NCI-H1694 treated with DMSO at 0.1 percent for 48 hours (cell line): ENCODE measurements around the gene CPSF7.

Experiments
- DNase-seq: peaks from one replicate; lab custom pipeline; 2025; lab: John Stamatoyannopoulos, UW

CPSF7 gene

GRCh38 chr11:61357233-61357893 is 72.4 kb downstream of the CPSF7 start:
- DNase-seq = no peak

DNA sequence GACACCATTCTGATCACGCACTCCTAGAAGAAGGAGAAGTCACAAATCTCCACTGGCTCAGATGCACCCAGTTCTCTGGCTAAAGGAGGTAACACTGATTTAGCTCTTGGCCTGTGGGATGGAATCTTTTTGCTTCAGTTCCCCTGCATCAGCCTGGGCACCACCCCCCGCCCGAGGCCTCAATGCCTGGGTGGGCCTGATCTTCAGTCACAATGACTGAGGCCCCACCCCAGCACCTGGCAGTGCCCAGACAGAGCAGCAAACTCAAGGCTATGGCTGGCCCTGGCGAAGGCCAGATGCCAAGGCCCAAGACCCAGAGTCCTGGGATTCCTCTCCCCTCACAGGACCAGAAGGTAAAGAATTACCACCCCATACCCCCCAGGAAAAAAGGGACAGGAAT is 73.1 kb downstream of the CPSF7 start:
- DNase-seq = no peak

GRCh38 chr11:61354208-61354607 is 75.6 kb downstream of the CPSF7 start:
- DNase-seq = no peak

DNA sequence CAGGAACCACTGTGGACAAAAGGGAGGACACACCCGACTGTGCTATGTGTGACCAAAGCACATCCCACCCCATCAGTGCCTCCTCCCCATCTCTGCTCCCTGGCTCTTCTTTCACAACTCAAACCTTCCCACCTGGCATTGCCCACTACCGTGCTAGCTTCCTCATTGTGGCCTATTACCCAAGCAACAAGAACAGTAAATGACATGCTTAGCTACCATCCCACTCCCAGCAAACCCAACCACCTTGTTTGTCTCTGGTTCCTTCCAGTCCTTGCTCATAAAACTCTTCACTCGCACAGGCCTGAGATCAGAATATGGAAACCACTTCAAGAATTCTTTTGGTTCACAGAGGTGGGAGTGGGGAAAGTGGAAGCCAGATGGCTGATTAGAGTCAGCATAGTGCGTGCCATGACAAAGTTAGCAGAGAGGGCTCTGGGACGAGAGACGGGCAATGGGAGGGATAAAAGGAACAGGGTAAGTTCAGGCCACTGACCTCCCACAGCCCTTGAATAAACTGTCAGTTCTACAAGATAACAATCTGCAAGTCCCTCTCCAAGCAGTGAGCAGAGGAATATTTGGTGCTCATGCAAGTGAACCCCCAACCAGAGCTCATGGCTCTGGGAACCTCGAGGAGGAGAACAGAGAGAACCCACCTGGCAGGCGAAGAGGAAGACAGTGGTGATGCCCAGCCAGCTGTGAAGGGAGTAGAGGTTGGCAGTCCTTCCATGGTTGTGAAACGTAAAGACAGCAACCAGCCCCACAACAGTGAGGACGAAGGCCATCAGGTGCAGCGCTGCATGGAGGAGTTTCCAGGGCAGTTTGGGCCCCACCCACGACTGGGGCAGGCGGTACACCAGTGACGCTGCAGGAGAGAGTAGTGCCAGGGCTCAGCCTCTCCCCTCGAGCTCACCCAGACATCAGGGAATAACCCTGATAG is 76.4 kb downstream of the CPSF7 start:
- no peak for DNase-seq
